Measurements from ENCODE around the gene COBL. TPM values are rescaled to one million over a fixed set of nuclear protein-coding genes. Genes with fewer than 3 reads are reported as not detected.

The COBL gene
- total RNA-seq, 6 experiments from 2014 or later = 21.5 to 35.9 (median 24.6) TPM

DNA sequence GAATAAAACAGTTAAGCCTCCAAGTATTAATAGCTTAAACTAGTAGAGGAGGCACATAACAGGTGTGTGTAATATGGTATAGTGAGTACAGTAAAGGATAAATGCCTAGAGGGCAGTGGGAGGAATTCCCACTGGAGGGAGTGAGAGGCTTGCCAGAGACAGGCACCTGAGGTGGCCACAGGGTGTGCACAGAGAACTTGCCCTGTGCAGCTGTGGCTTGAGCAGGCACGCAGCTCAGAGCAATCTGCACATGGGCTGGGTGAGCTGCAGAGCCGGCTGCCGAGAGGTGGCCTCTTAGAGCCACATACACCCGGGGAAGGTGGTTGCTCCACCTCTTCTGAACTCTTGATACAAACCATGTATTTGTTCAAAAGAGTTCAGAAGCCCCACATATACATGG lies 237.1 kb downstream of the COBL start:
- Histone ChIP-seq H3K36me3 (no peaks in the 10 kb centered on the region), H3K27me3 (no peaks in the 10 kb centered on the region), H3K4me3 (no peak overlapping the region), H3K4me1 (no peaks in the 10 kb centered on the region), H3K9me3 (no peaks in the 10 kb centered on the region), H3K27ac (no peak overlapping the region)
- no CpG with 5 or more reads among the region's 4 CpGs for WGBS (ENCODE audit: insufficient coverage, low coverage, low lambda C conversion rate, missing lambda C conversion rate)
- TF ChIP-seq POLR2A (IDR thresholded peaks at IDR 0.05) = no peak
- TF ChIP-seq CTCF (IDR thresholded peaks at IDR 0.05) = no peak
- DNase-seq (no peak), ATAC-seq (no peak)
- intact Hi-C loops (cut with DNase I) = loop anchor here in 1 of 2 donors (10.0 kb wide), 1 partner anchor 285 kb away; no protein-coding TSS in a partner anchor

DNA sequence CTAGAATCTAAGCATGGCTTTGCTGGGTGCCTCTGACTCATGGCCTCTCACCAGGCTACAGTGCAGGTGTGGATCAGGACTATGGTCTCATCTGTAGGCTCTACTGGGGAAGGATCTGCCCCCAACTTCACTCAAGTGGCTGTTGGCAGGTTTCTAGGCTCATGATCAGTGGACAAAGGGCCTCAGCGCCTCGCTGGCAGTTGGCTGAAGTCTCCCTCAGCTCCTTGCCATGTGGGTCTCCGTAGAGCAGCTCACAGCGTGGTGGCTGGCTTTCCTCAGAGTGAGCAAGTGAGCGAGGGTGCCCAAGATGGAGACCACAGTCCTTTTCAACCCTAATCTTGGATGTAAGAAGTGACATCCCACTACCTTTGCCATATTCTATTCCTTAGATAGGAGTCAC lies 238.0 kb downstream of the COBL start:
- intact Hi-C loops (cut with DNase I) = loop anchor here in 1 of 2 donors (10.0 kb wide), 1 partner anchor 284 kb away; no protein-coding TSS in a partner anchor
- Histone ChIP-seq H3K36me3 (no peaks in the 10 kb centered on the region), H3K27me3 (no peaks in the 10 kb centered on the region), H3K9me3 (no peaks in the 10 kb centered on the region), H3K4me1 (no peaks in the 10 kb centered on the region), H3K27ac (no peak overlapping the region), H3K4me3 (no peak overlapping the region)
- no peak for DNase-seq
- TF ChIP-seq POLR2A (IDR thresholded peaks at IDR 0.05) (no peak), CTCF (IDR thresholded peaks at IDR 0.05) (no peak)
- WGBS (ENCODE audit: insufficient coverage, low coverage, low lambda C conversion rate, missing lambda C conversion rate) = no CpG with 5 or more reads among the region's 5 CpGs
- ATAC-seq = no peak

GRCh38 chr7:51077987-51078370 lies 238.6 kb downstream of the COBL start:
- TF ChIP-seq POLR2A (IDR thresholded peaks at IDR 0.05) (no peak), CTCF (IDR thresholded peaks at IDR 0.05) (no peak)
- WGBS (ENCODE audit: insufficient coverage, low coverage, low lambda C conversion rate, missing lambda C conversion rate) = 48% methylated on average over 3 of the region's 3 CpGs
- intact Hi-C loops (cut with DNase I) = loop anchor here in 1 of 2 donors (10.0 kb wide), 1 partner anchor 283 kb away; no protein-coding TSS in a partner anchor
- Histone ChIP-seq H3K36me3 (no peaks in the 10 kb centered on the region), H3K27ac (no peak overlapping the region), H3K27me3 (no peaks in the 10 kb centered on the region), H3K4me3 (no peak overlapping the region), H3K4me1 (no peaks in the 10 kb centered on the region), H3K9me3 (no peaks in the 10 kb centered on the region)
- no peak for DNase-seq
- peak in 1 of 4 donors; percentile 63 for ATAC-seq

- Histone ChIP-seq H3K4me1 (no peaks in the 10 kb centered on the region), H3K4me3 (no peak overlapping the region), H3K27me3 (no peaks in the 10 kb centered on the region), H3K36me3 (no peaks in the 10 kb centered on the region), H3K27ac (no peak overlapping the region), H3K9me3 (no peaks in the 10 kb centered on the region)
- intact Hi-C loops (cut with DNase I) = loop anchor here in 1 of 2 donors (10.0 kb wide), 1 partner anchor 283 kb away; no protein-coding TSS in a partner anchor
- DNase-seq (no peak), ATAC-seq (no peak)
- WGBS (ENCODE audit: insufficient coverage, low coverage, low lambda C conversion rate, missing lambda C conversion rate) = 83% methylated on average over 2 of the region's 3 CpGs
- TF ChIP-seq CTCF (IDR thresholded peaks at IDR 0.05) (no peak), POLR2A (IDR thresholded peaks at IDR 0.05) (no peak)
These were observed 239.2 kb downstream of the COBL start for GRCh38 chr7:51077316-51077986.

All from right lobe of liver (tissue), 6 donors.